GM18517 (cell line): ENCODE measurements around the gene UNCX.
"Not testable (repeated sequence)": the region's sequence is repeated elsewhere in the genome, so short reads cannot be mapped to it uniquely, and the experiment has no call there.

Source experiments
- ATAC-seq: cut with Tn5 transposase; IDR thresholded peaks from one replicate; pipeline ENCODE4 v1.9.1; 2021; ENCODE audit warnings: mild to moderate bottlenecking, moderate library complexity; ENCODE audit not compliant: unreplicated experiment

UNCX gene

GRCh38 chr7:1274121-1274875, 41.6 kb downstream of the UNCX start:
- no peak for ATAC-seq

GRCh38 chr7:1274876-1275375, 42.3 kb downstream of the UNCX start:
- ATAC-seq = no peak

GRCh38 chr7:1275451-1276381, 43.0 kb downstream of the UNCX start:
- no peak for ATAC-seq

GRCh38 chr7:1276626-1277175, 44.0 kb downstream of the UNCX start:
- no peak for ATAC-seq

GRCh38 chr7:1278543-1278942, 45.9 kb downstream of the UNCX start:
- no peak for ATAC-seq

- ATAC-seq = no peak
Measured at GRCh38 chr7:1279041-1279440, 46.4 kb downstream of the UNCX start.

GRCh38 chr7:1279895-1280294, 47.2 kb downstream of the UNCX start:
- not testable (repeated sequence) for ATAC-seq

- ATAC-seq = no peak
Measured at GRCh38 chr7:1281068-1281467, 48.4 kb downstream of the UNCX start.

GRCh38 chr7:1282679-1283078, 50.0 kb downstream of the UNCX start:
- ATAC-seq = no peak

- ATAC-seq = no peak
Measured at GRCh38 chr7:1283337-1283736, 50.7 kb downstream of the UNCX start.

- ATAC-seq = no peak
Measured at GRCh38 chr7:1283941-1284742, 51.5 kb downstream of the UNCX start.

GRCh38 chr7:1284743-1285458, 52.2 kb downstream of the UNCX start:
- ATAC-seq = no peak

- no peak for ATAC-seq
Measured at GRCh38 chr7:1285556-1286301, 53.1 kb downstream of the UNCX start.
